Fibroblast of villous mesenchyme (primary cell): ENCODE measurements around the gene PRSS36. TPM values are rescaled to one million over a fixed set of nuclear protein-coding genes. Genes with fewer than 3 reads are reported as not detected.
"Not testable (repeated sequence)": the region's sequence is repeated elsewhere in the genome, so short reads cannot be mapped to it uniquely, and the experiment has no call there.

Source experiments
- DNase-seq: peaks from one replicate; pipeline ENCODE4 v3.0.0-alpha.2; 2010; ENCODE audit warnings: low read depth
- H3K4me3 ChIP-seq: 2 replicates; pipeline ENCODE4 v1.5.1; 2011; ENCODE audit warnings: low read depth, mild to moderate bottlenecking, low read length
- CTCF ChIP-seq: IDR thresholded peaks from 2 replicates; pipeline ENCODE4 v1.5.1; 2012; ENCODE audit warnings: low read depth, mild to moderate bottlenecking, low read length; ENCODE audit not compliant: insufficient read depth
- total RNA-seq: library from RNA; depleted of rRNA; stranded (reverse); fragments of >200 nt; gene quantifications from 2 replicates; pipeline ENCODE4 v1.2.3, GENCODE V29; 2012

The PRSS36 gene
- total RNA-seq, 1 donor = under 0.01 TPM

DNA sequence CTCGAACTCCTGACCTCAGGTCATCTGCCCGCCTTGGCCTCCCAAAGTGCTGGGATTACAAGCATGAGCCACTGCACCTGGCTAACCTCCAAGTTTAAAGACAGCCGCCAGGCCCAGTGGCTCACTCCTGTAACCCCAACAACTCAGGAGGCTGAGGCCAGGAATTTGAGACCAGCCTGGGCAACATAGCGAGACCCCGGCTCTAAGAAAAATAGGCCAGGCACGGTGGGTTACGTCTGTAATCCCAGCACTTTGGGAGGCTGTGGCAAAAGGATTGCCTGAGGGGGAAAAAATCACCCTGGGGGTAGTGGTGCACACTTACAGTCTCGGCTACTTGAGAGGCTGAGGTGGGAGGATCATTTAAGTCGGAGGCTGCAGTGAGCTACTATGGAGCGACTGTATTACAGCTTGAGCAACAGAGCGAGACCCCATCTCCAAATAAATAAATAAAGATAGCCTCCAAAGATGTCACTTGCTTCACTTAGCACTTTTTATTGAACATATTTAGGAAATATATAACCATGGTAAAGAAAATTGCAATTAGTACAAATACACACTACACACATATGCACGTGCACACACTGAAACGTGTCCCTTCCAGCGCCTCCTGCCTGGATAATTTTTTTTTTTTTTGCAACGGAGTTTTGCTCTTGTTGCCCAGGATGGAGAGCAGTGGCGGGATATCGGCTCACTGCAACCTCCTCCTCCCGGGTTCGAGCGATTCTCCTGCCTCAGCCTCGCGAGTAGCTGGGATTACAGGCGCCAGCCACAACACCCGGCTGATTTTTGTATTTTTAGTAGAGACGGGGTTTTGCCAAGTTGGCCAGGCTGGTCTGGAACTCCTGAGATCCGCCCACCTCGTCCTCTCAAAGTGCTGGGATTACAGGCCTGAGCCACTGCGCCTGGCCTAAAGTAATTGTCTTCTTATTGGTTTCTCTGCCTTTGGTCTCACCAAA lies 43.1 kb downstream of the PRSS36 start:
- H3K4me3 ChIP-seq = no peak overlapping the region
- no peak for DNase-seq
- TF ChIP-seq CTCF = no peak

GRCh38 chr16:31105677-31106213 lies 44.1 kb downstream of the PRSS36 start:
- DNase-seq = peak; percentile 90
- H3K4me3 ChIP-seq = no peak overlapping the region
- peak; percentile 77 for TF ChIP-seq CTCF

GRCh38 chr16:31100876-31101641 lies 48.8 kb downstream of the PRSS36 start:
- not testable (repeated sequence) for H3K4me3 ChIP-seq
- DNase-seq = peak; percentile 37

DNA sequence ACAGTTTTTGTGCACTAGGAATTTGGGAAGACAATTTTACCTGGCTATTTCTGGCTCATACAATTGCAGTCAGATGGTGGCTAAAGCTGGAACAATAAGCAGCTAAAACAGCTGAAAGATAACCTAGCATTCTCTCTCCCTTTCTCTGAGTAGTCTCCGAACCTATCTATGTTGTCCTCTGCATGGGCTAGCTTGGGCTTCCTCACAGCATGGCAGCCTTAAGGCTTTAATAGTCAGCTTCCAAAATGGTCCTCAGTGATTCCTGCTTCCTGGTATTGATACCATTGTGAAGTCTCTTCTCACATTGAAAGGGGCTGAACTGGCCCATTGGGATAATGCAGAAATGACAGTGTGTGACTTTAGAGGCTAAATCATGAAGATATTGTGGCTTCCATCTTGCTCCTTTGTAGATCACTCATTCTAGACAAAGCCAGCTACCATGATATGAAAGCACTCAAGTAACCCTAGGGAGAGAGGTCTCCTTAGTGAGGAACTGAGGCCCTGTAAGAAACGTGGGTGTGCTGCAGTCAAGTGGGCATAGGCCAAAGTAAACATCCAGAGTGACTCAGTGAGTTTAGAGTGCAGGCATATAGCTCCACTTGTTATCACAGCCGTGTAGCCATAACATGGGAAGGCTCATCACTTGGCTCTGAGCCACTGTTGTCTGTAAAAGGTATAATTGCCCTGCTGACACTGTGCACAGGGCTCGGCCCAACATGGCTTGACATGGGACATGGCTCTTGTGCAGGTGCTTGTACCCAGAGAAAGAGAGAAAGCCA lies 49.8 kb downstream of the PRSS36 start:
- TF ChIP-seq CTCF = no peak
- DNase-seq = peak; percentile 34
- no peak overlapping the region for H3K4me3 ChIP-seq

GRCh38 chr16:31094424-31095120 lies 55.3 kb downstream of the PRSS36 start, which contains the start of gene VKORC1:
Gene VKORC1 (minus strand): TSS chr16:31094797. CDS start chr16:31094729, 68 bp downstream.
- peak; percentile 98 for DNase-seq
- no peak for TF ChIP-seq CTCF
- peak within 1 kb of the TSS; percentile 74 for H3K4me3 ChIP-seq

- DNase-seq = peak; percentile 21
Measured at GRCh38 chr16:31094088-31094423, 55.8 kb downstream of the PRSS36 start.

More at GRCh38 chr16:31094088-31094423, 55.8 kb downstream of the PRSS36 start:
- no peak for TF ChIP-seq CTCF
- H3K4me3 ChIP-seq = peak overlapping the region; percentile 74
